A549 (cell line): ENCODE results near the gene HERPUD2. TPM values are rescaled to one million over a fixed set of nuclear protein-coding genes. Genes with fewer than 3 reads are reported as not detected.
A peak's percentile ranks its signal among the peaks of the same experiment; 100 is the strongest.

ENCODE experiments used
- ATAC-seq, 2 experiments: fragments of 200-7000 bp in 1 of 2; fragments of >200 bp in 1 of 2; cut with Nextera tagmentation in 1 of 2; cut with Tn5 transposase in 1 of 2; 3 replicates each; pipeline versions ENCODE4 v1.8.0 to v1.9.1; 2018 to 2020; ENCODE audit warnings: mild to moderate bottlenecking in 1 of 2, moderate library complexity in 1 of 2
- CTCF ChIA-PET: fragments of 300-600 bp; sonication (Branson Sonifier 250); formaldehyde crosslinking; extraction: SDS; loops from one replicate; lab custom pipeline; 2021; ENCODE audit warnings: antibody characterized with exemption, inconsistent platforms; lab: Yijun Ruan, JAX
- POLR2A ChIA-PET: fragments of 350-600 bp; formaldehyde crosslinking; extraction: SDS; loops from one replicate; lab custom pipeline; 2021; ENCODE audit warnings: antibody characterized with exemption, inconsistent platforms; lab: Yijun Ruan, JAX
- DNase-seq, 2 experiments: peaks; one replicate each; pipeline versions ENCODE4 v3.0.0 to v3.0.0-alpha.2; 2011 to 2016; ENCODE audit warnings: low read depth in 1 of 2, low spot score in 1 of 2
- FAIRE-seq: peaks from 2 replicates; lab custom pipeline; 2011; peaks lifted over from hg19 to GRCh38; lab: Jason Lieb, UNC
- H3K27ac ChIP-seq, 2 experiments: fragments of >200 bp; sonication (Bioruptor Twin); formaldehyde crosslinking; 3 replicates each; pipeline ENCODE4 v1.5.1; 2016 to 2017
- H3K4me1 ChIP-seq: fragments of >200 bp; sonication (Bioruptor Twin); formaldehyde crosslinking; 3 replicates; pipeline ENCODE4 v1.6.1; 2016
- H3K4me2 ChIP-seq: fragments of >200 bp; sonication (Bioruptor Twin); formaldehyde crosslinking; 3 replicates; pipeline ENCODE4 v1.6.1; 2016
- H3K4me3 ChIP-seq: fragments of >200 bp; sonication (Bioruptor Twin); formaldehyde crosslinking; 3 replicates; pipeline ENCODE4 v1.5.1; 2016
- H3K9me3 ChIP-seq: fragments of >200 bp; sonication (Bioruptor Twin); formaldehyde crosslinking; 3 replicates; pipeline ENCODE4 v1.6.1; 2016
- CEBPB ChIP-seq, 2 experiments: fragments of >200 bp in 1 of 2; sonication (Bioruptor Twin) in 1 of 2; formaldehyde crosslinking in 1 of 2; IDR thresholded peaks; 2 replicates each; pipeline ENCODE4 v1.6.1; 2012 to 2016
- ESRRA ChIP-seq: fragments of 150-350 bp; IDR thresholded peaks from 2 replicates; pipeline ENCODE4 v1.6.1; 2014; ENCODE audit warnings: mild to moderate bottlenecking, low read length, borderline replicate concordance
- FOSL2 ChIP-seq, 2 experiments: fragments of 450-650 bp in 1 of 2; fragments of >200 bp in 1 of 2; sonication (Bioruptor Twin) in 1 of 2; formaldehyde crosslinking; IDR thresholded peaks; 2 replicates each; pipeline versions ENCODE4 v1.5.0 to v1.6.1; 2016 to 2020; ENCODE audit warnings: mild to moderate bottlenecking in 1 of 2, moderate library complexity in 1 of 2
- HEYL ChIP-seq: fragments of 250-450 bp; sonication (Bioruptor Pico); IDR thresholded peaks from 2 replicates; pipeline ENCODE4 v1.8.0; 2021; ENCODE audit warnings: mild to moderate bottlenecking, moderate library complexity
- HOXB5 ChIP-seq: fragments of 250-450 bp; sonication (Bioruptor Pico); IDR thresholded peaks from 2 replicates; pipeline ENCODE4 v1.5.0; 2020; ENCODE audit warnings: mild to moderate bottlenecking, moderate library complexity
- PHF8 ChIP-seq: fragments of 200-600 bp; sonication (generic); IDR thresholded peaks from 2 replicates; pipeline ENCODE4 v1.6.1; 2016; ENCODE audit warnings: low read depth, mild to moderate bottlenecking, antibody characterized with exemption, moderate library complexity, borderline replicate concordance
- ZFP36 ChIP-seq: fragments of 450-650 bp; IDR thresholded peaks from 2 replicates; pipeline ENCODE4 v1.6.1; 2014; ENCODE audit warnings: borderline replicate concordance; ENCODE audit not compliant: partially characterized antibody
- WGBS: methylation state at CpG from one replicate; pipeline ENCODE4 v1.1.6; 2017; ENCODE audit errors: missing lambda C conversion rate; 5-methylcytosine and 5-hydroxymethylcytosine counted together
- polyA plus RNA-seq, 4 experiments: library from polyadenylated mRNA; depleted of rRNA in 3 of 4; stranded (reverse); fragments of >200 nt; fragmentation: RNase III in 1 of 4; extraction: RNeasy Plus Mini Kit Qiagen cat#74134 plus additional on column Dnase treatment in 1 of 4; gene quantifications; 2 replicates in 3 of 4; 3 replicates in 1 of 4; pipeline ENCODE4 v1.2.3, GENCODE V29; 2011 to 2017
- TF ChIP-seq, protein P1 (sequence below): fragments of >200 bp; sonication (Bioruptor Twin); formaldehyde crosslinking; IDR thresholded peaks from 3 replicates; pipeline ENCODE4 v1.6.1; 2016
- TF ChIP-seq, protein P2 (sequence below): fragments of 150-350 bp; IDR thresholded peaks from 2 replicates; pipeline ENCODE4 v1.6.1; 2014; ENCODE audit warnings: low read depth, mild to moderate bottlenecking, low read length
- TF ChIP-seq, protein P3 (sequence below): fragments of 450-650 bp; IDR thresholded peaks from 2 replicates; pipeline ENCODE4 v1.6.1; 2014; ENCODE audit warnings: antibody characterized with exemption
- TF ChIP-seq, protein P4 (sequence below): IDR thresholded peaks from 2 replicates; pipeline ENCODE4 v1.6.1; 2012; ENCODE audit warnings: low read depth, borderline replicate concordance
- TF ChIP-seq, protein P5 (sequence below): IDR thresholded peaks from 2 replicates; pipeline ENCODE4 v1.6.1; 2012

HERPUD2 gene
- polyA plus RNA-seq, 2 of the 4 experiments (the other 2 are of a cell fraction), result 13.2 to 34.8 TPM

DNA sequence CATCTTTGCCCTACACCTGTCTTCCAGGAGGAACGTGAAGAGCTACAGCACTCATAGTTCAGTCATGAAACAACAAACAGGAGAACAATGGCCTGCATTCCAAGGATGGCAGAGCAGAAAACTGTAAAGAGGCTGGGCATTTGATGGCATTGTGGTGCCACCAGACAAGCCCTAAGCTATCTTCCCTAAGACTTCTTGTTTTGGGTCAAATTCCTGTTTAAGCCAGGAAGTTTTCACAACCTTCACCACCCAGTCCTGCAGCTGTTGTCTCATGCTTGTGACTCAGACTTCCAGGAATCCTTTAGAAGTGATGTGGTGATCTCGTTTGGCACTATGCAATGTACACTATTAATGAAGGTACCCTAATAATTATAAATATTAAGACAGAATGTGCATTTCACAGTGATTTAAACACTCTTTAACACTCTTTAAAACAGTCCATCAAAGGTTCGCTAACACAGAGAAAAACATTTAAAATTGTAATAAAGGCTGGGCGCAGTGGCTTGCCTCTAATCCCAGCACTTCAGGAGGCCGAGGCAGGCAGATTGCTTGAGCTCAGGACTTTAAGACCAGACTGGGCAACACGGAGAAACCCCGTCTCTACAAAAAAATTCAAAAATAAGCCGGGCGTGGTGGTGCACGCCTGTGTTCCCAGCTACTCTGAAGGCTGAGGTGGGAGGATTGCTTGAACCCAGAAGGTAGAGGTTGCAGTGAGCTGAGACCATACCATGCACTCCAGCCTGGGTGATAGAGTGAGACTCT lies 2.7 kb upstream of the HERPUD2 start:
- ATAC-seq (no peak), DNase-seq (peak in 1 of 2 experiments; percentile 33), FAIRE-seq (no peak)
- 0 out of 6 replicates have a peak overlapping the region, but pooled peaks of 1 of the 2 experiments have one; percentile 16 for H3K27ac ChIP-seq
- peaks cover 36% of the 10 kb centered on the region for H3K4me1 ChIP-seq
- ChIA-PET CTCF (interaction anchor here (0.6 to 8.0 kb wide), 8 partner anchors 12 to 621 kb away, joined by 3 to 57 read pairs (median 4); no protein-coding TSS in a partner anchor), POLR2A (interaction anchor here (0.8 kb wide), 1 partner anchor 103 kb away, joined by 3 read pairs; the partner anchor contains the start of gene SEPTIN7)
- H3K4me3 ChIP-seq, result no peak overlapping the region
- TF ChIP-seq, protein P1, sequence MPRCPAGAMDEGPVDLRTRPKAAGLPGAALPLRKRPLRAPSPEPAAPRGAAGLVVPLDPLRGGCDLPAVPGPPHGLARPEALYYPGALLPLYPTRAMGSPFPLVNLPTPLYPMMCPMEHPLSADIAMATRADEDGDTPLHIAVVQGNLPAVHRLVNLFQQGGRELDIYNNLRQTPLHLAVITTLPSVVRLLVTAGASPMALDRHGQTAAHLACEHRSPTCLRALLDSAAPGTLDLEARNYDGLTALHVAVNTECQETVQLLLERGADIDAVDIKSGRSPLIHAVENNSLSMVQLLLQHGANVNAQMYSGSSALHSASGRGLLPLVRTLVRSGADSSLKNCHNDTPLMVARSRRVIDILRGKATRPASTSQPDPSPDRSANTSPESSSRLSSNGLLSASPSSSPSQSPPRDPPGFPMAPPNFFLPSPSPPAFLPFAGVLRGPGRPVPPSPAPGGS, result no peak
- TF ChIP-seq FOSL2 (IDR thresholded peaks at IDR 0.05) (no peak), FOSL2 (CRISPR knock-in tag; IDR thresholded peaks at IDR 0.05) (0 out of 2 replicates have a peak, but pooled peaks have one; percentile 25), HOXB5 (CRISPR knock-in tag) (no peak), CEBPB (IDR thresholded peaks at IDR 0.05) (no peak), ZFP36 (no peak)
- TF ChIP-seq, protein P2, sequence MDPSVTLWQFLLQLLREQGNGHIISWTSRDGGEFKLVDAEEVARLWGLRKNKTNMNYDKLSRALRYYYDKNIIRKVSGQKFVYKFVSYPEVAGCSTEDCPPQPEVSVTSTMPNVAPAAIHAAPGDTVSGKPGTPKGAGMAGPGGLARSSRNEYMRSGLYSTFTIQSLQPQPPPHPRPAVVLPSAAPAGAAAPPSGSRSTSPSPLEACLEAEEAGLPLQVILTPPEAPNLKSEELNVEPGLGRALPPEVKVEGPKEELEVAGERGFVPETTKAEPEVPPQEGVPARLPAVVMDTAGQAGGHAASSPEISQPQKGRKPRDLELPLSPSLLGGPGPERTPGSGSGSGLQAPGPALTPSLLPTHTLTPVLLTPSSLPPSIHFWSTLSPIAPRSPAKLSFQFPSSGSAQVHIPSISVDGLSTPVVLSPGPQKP, result no peak
- H3K4me2 ChIP-seq, result peak overlapping the region; percentile 48
- WGBS, result 74% methylated on average over 10 of the region's 10 CpGs
- H3K9me3 ChIP-seq, result no peaks in the 10 kb centered on the region

DNA sequence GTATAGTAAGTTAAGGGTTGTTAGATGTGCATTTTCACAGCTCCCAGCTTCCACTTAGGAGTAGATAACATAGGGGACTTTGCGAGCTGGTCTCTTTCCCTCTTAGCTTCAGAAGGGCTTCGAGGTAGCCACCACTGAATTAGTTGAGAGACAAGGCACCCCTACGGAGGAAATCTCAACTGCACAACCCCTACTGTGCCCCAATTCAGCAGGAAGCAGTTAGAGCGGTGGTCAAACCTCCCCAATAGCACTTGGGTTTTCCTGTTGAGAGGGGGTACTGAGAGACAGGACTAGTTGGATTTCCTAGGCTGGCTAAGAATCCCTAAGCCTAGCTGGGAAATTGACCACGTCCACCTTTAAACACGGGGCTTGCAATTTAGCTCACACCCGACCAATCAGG lies 1.1 kb upstream of the HERPUD2 start:
- Histone ChIP-seq H3K4me3 (peak overlapping the region; percentile 100), H3K4me2 (peak overlapping the region; percentile 99), H3K9me3 (no peaks in the 10 kb centered on the region), H3K27ac (peak overlapping the region; percentile 98 to 100), H3K4me1 (peaks cover 49% of the 10 kb centered on the region)
- DNase-seq (no peak), FAIRE-seq (no peak), ATAC-seq (no peak)
- POLR2A ChIA-PET, result interaction anchor here (3.6 kb wide), 1 partner anchor 104 kb away, joined by 36 read pairs; the partner anchor contains the start of gene SEPTIN7
- CTCF ChIA-PET, result interaction anchor here (1.6 to 8.0 kb wide), 3 partner anchors 13 to 211 kb away, joined by 4 to 57 read pairs (median 14); no protein-coding TSS in a partner anchor
- 89% methylated on average over 7 of the region's 7 CpGs for WGBS
- TF ChIP-seq, protein P3, sequence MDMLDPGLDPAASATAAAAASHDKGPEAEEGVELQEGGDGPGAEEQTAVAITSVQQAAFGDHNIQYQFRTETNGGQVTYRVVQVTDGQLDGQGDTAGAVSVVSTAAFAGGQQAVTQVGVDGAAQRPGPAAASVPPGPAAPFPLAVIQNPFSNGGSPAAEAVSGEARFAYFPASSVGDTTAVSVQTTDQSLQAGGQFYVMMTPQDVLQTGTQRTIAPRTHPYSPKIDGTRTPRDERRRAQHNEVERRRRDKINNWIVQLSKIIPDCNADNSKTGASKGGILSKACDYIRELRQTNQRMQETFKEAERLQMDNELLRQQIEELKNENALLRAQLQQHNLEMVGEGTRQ, result no peak
- TF ChIP-seq, protein P2, result no peak
- no peak for TF ChIP-seq ESRRA
- no peak for TF ChIP-seq HEYL
- TF ChIP-seq, protein P4, sequence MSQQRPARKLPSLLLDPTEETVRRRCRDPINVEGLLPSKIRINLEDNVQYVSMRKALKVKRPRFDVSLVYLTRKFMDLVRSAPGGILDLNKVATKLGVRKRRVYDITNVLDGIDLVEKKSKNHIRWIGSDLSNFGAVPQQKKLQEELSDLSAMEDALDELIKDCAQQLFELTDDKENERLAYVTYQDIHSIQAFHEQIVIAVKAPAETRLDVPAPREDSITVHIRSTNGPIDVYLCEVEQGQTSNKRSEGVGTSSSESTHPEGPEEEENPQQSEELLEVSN, result no peak
- TF ChIP-seq, protein P5, sequence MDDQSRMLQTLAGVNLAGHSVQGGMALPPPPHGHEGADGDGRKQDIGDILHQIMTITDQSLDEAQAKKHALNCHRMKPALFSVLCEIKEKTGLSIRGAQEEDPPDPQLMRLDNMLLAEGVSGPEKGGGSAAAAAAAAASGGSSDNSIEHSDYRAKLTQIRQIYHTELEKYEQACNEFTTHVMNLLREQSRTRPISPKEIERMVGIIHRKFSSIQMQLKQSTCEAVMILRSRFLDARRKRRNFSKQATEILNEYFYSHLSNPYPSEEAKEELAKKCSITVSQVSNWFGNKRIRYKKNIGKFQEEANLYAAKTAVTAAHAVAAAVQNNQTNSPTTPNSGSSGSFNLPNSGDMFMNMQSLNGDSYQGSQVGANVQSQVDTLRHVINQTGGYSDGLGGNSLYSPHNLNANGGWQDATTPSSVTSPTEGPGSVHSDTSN, result no peak
- TF ChIP-seq PHF8, result no peak
